Measurements from ENCODE around the gene INSYN2B. TPM values are rescaled to one million over a fixed set of nuclear protein-coding genes. Genes with fewer than 3 reads are reported as not detected.
A peak's percentile ranks its signal among the peaks of the same experiment; 100 is the strongest.

The INSYN2B gene
- total RNA-seq, 1 experiment from 2014 or later, result 11.1 TPM

DNA sequence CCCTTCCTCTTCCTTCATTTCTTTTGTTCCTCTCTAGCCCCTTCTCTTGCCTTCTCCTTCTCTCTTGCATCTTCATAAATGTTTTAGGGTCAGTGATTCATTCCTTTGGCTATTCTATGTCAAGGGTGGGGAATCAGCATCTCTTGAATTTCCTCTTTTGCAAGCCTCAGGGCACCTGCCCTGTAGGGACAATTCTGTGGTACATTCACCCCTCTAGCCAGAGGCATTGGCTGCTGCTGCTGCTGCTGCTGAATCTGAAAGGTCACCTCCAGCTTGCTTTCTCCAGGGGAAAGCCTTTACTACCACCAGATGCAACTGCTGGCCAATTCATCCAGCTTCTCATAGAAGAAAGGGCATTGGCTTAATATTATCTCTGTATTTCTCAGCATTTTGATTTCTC lies 87.3 kb downstream of the INSYN2B start:
- no peak for DNase-seq (ENCODE audit: low read depth)

DNA sequence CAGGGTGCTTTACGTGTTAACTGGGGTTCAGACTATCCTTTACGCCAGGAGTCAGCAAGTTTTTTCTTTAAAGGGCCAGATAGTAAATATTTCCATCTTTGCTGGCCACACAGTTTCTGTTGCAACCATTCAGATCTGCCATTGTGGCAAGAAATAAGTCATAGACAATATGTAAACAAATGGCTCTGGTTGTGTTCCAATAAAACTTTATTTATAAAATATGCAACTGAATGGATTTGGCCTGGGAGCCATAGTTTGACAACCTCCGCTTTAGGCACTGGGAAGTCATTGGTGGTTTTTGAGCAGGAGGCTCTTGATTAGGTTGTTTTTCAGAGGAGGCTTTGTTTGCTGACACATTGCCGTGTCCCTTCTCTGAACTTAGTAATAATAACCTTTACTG lies 90.7 kb downstream of the INSYN2B start:
- DNase-seq (ENCODE audit: low read depth), result no peak

DNA sequence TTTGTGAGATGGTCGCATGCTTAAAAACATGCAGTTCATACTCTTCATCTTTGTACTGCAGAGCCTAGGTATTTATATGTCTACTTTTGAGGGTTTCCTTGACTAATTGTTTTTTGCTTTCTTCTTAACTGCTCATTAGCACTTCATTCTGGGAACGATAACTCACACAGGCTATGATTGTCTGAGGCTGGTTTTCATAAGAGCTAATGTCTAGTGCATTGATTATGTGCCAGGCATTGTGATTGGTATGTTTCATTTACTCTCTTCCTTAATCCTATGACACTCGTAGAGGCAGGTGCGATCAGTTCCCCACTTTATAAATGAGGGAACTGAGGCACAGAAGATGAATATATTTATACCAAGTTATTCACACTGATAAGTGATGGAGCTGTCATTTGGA lies 93.6 kb downstream of the INSYN2B start:
- DNase-seq (ENCODE audit: low read depth), result no peak

DNA sequence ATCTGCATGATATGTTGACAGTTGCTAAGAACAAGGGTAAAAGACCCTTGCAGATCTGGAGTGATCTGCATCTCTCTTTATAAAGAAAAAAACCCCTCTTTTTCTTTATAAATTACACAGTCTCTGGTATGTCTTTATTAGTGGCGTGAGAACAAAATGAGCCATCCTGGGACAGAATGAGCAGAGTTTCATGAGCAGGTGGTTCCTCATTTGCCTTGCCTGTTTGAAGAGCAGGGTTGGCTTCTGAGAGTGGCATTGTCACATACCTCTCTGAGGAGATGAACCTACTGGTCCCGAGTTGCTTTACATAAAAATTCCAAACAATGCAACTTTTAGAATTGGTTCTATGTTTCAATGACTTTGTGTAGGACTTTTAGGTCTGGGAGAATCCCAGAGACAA lies 94.3 kb downstream of the INSYN2B start:
- DNase-seq (ENCODE audit: low read depth), result no peak

DNA sequence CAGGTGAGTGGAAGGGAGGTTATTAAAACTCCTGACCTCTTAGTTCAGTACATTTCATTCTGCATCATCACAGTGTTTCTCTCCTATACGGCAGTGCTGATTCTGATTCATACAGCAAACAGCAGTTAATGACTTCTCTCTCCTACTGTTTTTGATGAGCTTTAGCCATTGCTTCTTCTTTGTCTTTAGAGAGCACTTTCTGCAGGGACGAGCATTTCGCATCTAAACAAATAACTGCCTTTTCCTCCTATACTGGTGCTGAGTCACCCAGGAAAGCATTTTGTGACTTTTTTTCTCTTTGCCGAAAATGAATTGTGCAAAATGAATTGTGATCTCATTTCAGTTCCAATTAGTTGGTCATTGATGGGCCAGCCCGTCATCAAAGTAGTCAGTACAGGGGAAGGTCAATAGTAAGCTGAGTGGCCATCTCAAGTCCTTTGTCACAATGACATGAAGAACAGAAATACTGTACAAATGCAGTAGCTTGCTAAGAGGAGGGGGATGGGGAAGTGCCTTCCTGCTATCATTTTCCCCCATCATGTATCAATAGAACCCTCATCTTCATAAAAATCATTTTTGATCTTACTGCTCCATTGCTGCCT lies 98.5 kb downstream of the INSYN2B start:
- DNase-seq (ENCODE audit: low read depth), result no peak

DNA sequence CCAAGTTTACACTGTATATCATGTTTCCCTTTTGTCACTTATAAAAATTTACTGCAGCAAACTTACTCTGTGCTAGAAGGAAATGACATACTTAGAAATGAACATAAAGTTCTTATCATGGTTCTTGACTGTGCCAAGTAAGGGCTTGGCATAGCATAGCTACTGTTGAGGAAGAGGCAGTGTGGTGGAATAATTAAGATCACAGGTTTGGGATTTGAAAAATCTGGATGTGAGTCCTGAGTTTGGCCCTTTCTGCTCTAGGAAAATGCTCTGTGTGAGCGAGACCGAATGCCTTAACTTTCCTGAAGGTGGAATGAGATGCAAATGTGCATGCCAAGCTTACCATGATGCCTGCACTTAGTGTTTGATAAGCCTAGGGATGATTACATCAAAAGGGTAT lies 99.5 kb downstream of the INSYN2B start:
- DNase-seq (ENCODE audit: low read depth), result no peak

DNA sequence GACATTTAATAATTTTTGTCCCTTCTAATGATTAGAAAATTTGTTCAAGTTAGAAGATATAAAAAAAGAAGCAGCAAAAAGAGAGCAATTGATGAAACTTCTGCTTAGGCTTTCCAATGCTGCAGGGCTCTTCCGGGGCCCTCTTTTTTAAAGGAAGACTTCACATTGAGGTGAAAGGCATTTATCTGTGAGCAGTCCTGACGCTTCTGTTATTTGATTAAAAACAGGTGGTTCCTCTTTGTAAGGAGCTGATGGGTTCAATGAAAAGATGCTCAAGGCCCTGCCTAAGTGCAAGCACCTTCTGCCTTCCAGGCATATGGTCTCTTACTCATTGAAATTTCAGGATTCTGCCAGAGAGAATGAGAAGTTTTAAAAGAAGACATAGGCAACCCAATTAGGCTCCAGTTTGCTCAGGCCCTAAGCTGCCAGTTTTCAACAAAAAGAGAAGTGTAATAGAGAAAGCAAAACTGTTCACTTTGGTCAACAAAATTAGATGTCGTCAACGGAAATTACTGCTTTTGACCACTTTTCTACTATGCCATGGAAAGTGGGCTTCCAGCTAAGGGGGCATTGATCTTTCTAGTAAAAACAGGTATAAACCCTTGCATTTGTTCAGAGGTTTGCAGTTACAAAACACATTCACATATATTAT lies 100.2 kb downstream of the INSYN2B start:
- no peak for DNase-seq (ENCODE audit: low read depth)

DNA sequence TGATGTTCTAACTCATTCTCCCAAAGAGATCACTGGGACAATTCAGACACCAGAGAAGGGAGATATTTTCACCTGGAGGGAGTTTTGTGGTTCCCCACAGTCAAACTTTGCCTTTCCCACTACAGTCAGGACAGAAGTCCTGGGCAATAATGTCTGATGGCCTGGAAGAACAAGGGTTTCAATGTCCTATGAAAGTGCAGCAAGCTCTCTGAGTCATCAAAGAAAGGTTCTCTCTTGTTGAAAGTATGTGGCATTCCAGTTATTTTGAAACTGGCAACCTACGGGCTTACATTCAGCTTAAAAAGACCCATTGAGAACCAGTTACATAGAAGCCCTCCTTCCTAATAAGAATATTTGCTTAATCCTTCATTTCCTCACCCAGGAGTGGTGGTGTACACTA lies 103.9 kb downstream of the INSYN2B start:
- no peak for DNase-seq (ENCODE audit: low read depth)

DNA sequence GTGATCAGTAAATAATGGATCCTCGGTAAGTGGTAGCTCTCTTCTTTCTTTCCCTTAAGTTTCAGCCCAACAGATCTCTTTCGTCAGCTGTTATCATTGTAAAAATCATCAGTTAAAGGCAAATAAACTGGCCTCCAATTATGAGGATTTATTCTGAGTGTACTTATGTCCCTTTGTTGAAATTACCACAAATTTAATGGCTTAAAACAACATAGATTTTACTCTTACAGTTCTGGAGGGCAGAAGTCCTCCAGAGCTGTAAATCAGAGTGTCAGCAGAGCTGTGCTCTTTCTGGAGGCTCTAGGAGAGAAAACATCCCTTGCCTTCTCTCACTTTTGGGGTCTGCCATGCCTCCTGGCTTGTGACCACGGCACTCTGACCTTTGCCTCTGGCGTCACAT lies 104.6 kb downstream of the INSYN2B start:
- no peak for DNase-seq (ENCODE audit: low read depth)

DNA sequence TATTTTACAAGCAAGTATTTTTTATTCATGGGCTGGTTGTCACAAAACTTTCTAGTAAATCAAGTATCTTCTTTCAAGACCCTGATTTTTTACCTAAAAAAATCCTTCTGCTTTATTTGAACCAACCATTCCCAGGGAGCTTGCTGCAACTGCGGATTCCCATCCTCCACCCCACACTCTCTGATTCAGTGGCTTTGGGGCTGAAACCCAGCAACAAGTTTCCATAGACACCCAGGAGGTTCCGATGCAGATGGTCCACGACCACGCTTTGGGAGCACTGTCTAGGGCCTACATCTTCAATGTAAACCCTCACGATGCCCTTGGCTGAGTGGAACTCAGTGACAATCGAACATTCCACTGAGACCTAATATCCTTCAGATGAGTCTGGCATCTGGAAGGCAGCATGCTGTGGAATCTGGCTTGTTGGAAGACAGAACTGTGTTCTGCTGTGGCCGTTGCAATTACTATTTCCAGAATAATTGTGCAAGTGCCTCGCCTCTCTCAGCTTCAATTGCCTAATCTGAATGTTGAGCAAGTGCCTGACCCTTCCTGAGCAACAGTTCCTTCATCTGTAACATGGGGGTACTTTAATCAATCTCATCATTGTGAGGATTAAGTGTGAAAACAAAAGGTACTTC lies 105.1 kb downstream of the INSYN2B start:
- DNase-seq (ENCODE audit: low read depth), result no peak

DNA sequence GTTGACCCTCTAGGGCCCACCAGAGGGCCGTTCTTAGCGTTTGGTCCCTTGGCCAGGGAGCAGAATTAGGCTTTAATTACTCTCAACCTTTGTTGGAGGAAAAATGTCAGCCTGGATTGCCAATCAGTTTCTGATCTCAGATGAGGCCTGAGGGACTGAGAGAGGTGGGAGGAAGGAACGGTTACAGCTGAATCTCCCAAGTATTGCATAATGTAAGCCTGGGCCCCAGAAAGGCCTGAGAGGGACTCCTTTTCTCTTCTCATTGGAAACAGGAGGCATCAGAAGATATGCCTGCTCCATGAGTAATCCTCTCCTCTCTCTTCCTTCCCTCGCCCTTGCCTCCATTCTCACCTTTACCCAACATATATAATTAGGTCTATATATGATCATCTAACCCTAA lies 105.7 kb downstream of the INSYN2B start:
- DNase-seq (ENCODE audit: low read depth), result no peak

DNA sequence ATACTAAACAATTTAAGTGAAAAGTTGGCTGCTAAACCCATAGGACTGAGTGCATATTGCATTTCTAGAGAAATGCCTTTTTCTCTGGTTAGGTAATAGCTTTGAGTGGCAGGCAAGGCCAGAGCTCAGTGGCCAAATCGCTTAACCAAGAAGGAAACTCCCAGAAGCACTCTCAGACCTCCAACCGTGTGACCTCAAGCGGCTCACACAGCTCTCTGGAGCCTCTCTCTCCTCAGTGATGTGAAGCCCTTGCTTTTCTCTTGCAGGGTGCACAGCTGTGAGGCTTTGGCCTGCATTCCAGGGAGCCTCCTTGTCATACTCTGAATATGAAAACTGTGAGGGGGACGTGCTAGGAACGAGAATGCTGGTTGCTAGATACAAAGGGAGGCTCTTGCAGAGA lies 106.7 kb downstream of the INSYN2B start:
- no peak for DNase-seq (ENCODE audit: low read depth)

DNA sequence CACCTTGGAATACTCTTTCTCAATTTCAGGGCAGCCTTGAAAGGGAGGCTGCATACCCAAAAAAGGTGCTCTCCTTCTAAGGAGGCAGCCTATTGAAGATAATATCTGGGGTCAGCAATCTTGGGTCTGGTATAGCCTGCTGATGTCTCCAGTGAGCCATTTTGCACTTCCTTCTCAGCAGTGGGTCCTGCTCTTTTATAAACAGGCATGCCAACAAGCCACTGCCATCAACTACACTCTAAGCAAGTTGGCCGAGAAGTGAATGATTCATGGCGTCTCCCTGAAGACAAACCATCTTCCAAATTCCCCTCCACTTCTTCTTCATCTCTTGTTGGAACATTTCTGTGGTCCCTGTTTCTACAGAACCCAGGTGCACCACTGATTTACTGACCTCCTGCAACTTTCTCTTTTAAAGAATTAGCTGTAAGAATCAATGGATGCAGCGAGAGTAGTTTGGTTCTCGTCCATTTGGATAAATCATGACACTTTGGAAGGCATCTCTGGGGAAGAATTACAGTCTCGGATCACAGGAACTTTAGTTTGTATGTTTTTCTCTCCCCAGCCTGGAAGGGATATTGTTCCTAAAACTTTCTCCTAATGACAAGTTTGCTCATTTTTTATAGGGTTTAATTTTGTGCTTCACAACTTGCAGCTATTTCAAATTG lies 108.3 kb downstream of the INSYN2B start:
- DNase-seq (ENCODE audit: low read depth), result no peak

DNA sequence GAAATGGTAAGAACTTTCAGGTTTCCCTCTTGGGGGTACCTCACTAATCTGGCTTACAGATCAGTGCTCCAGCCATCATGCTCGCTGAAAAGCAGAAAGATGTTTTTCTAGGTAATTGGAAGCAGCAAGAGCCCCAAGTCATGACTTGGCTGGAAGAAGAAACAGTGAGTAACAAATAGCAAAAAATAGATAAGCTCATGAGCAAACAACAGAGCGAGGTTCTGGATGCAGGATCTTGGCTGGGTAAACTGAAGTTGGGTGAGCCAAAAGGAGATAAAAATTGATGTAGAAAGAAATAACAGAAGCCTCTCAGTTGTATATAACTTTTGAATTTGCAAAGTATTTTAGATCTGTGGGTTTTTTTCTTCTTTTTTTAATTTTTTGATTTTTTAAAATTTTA lies 110.1 kb downstream of the INSYN2B start:
- DNase-seq (ENCODE audit: low read depth), result no peak

DNA sequence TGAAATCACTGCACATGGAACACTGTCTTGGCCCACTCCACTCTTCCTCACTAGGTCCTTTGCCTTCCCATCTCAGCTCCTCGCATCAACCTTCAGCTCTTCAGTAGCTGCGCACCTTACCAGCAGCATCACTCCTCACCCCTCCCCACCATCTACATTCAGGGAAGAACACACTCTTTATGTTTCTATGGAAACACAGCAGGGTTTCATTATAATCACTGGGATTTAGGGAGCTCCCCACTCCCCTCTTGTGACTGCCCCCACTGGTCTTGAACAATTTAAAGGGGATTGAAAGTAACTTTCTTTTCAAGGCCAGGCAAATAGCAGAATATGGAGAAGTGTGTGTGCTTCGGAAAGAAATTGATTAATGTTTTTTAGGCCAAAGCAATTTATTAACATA lies 111.2 kb downstream of the INSYN2B start:
- DNase-seq (ENCODE audit: low read depth), result no peak

DNA sequence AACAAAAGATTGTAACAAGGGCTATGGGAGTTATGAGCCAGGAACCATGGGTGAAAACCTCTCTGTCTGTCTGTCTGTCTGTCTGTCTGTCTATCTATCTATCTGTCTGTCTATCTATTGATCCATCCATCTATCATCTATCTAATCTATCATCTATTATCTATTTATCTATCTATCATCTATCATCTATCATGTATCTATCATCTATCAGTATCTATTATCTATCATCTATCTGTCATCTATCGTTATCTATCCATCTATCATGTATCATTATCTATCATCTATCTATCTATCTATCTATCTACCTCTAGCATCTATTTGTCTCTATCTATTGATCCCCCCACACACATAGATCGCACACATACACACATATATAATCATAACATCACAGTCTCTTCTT lies 112.9 kb downstream of the INSYN2B start:
- DNase-seq (ENCODE audit: low read depth), result no peak

DNA sequence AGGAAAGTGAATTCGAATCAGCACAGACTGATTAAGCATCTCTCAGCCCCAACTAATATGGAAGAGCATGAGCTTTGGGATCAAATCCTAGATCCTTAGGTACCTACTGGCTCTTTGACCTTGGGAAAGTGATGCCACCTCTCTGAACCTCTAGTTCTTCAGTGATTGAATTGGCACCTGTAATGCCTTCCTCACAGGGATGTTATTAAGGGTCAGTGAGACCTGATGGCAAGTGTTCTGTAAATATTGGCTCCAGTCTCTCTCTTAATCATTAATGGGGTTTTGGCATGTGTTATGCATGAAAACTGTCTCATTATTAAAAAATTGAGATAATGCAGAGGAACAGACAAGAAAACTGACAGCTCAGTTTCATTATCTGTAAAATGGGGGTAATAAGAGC lies 115.8 kb downstream of the INSYN2B start:
- DNase-seq (ENCODE audit: low read depth), result no peak

DNA sequence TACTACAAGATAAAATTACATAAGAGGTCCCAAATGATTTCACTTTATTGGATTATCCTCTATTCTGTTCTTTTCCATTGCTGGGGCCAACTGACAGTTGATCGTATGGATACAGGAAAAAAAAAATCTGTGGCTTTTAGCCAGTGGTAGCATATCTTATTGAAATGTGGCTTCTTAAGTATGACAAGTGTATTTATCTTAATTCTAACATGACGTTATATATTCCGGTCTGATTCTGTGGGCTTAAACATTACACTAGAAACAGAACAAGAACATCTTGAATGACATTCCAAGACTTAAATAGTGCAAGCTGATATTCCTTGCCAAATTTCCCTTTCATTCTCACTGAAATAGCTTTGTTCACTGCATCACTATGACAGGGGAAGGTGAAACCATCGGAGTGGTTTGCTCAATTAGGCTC lies 117.9 kb downstream of the INSYN2B start:
- no peak for DNase-seq (ENCODE audit: low read depth)

DNA sequence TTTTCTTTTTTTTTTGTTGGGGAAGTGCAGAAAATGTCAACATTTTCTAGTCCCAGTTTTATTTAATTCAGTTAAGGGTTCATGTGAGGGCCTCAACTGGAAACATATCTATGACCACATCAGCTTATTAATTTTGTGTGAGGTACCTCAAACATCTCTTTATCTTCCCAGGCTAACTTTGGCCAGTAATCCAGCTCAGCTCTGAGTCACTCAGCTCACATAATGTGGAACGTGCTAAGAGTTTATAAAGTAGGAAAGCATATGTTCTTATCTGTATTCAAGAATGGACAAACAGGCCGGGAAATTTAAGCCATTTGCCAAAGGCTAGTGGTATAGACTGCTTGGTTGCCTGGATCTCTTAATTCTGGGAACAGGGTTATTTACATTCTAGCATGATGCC lies 118.4 kb downstream of the INSYN2B start:
- peak; percentile 78 for DNase-seq (ENCODE audit: low read depth)

DNA sequence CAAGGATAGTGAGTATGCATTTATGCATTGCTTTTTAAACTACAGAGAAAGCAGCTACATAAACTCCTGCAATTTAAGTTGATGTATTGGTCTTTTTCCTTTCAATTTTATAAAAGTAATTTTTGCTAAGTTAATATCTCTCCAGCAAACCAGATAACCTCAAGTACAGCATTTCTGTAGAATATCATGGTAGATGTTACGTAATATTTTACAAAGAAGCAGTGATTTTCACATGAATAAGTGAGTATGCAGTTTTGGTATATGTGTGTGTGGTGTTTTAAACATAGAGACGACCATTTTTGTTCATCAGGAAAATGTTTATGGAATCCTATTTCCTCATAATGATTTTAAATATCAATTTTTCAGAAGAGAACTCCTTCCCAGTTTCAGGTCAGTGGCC lies 118.9 kb downstream of the INSYN2B start:
- no peak for DNase-seq (ENCODE audit: low read depth)

DNA sequence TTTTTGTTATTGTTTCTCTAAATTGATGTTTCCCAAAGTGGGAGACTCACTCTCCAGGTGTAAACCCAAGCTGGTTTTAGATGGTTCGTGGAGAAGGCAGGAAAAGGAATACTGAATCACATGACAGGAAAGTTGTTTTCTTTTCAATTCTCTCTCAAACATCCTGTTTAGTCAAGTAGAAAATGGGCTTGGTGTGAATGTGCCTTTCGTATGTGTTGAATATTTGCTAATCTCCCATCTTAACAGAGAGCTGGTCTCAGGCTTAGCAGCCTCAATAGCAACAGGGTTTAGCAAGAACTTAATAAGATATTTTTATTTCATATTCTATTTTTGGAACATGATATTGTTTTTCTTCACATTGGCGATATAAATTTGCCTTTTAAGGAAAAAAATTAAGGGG lies 119.7 kb downstream of the INSYN2B start:
- DNase-seq (ENCODE audit: low read depth), result no peak

DNA sequence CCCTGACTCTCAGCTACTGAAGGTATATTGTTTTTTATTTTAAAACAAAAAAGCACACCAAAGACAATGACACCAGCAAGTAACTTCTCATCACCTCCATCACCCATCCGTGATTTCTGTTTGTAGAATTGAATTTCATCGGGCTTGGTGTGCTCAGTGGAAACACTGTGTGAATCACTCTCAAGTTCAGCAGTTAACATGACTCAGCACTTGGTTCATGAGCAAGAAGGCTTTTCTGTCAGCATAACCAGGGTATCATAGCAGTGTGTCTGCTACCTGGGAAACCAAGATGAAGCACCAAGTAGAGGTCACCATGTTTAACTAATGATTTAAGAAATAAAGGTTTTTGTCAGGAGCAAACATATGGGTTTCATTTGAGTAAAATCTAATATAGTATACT lies 123.7 kb downstream of the INSYN2B start:
- peak; percentile 78 for DNase-seq (ENCODE audit: low read depth)

DNA sequence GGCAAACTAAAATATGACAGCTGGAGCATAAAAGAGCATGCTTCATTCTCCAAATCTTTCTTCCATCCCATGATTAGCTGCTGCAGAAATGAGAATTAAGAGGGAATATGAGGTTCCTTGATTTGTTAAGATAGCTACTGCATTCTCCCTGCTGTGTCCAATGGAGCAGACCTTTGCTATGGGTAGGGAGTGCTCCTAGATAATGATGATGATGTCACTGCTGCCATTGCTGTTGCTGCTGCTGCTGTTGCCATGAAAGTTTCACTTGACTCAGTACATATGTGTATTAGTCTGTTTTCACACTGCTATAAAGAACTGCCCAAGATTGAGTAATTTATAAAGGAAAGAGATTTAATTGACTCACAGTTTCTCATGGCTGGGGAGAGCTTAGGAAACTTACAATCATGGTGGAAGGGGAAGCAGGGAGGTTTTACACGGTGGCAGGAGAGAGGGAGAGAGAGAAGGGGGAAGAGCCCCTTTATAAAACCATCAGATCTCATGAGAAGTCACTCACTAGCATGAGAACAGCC lies 128.9 kb downstream of the INSYN2B start:
- no peak for DNase-seq (ENCODE audit: low read depth)

All from Daoy (cell line).